Endothelial cell of umbilical vein (primary cell): ENCODE results near the gene ZNF317.

ENCODE experiments used
- CTCF ChIP-seq, 2 donors: IDR thresholded peaks; 1 replicate in 1 of 2; 2 replicates in 1 of 2; pipeline ENCODE4 v1.5.1; 2011; ENCODE audit warnings: low read length in 2 of 2, mild to moderate bottlenecking in 2 of 2, moderate library complexity in 2 of 2, control low read depth in 1 of 2, inconsistent platforms in 1 of 2, low read depth in 1 of 2; ENCODE audit not compliant: insufficient read depth in 1 of 2; ENCODE audit errors: extremely low read depth in 1 of 2
- EZH2 ChIP-seq: IDR thresholded peaks from 2 replicates; pipeline ENCODE4 v1.6.1; 2012; ENCODE audit warnings: borderline replicate concordance, low read depth, mild to moderate bottlenecking, moderate library complexity, low read length, inconsistent platforms; ENCODE audit not compliant: severe bottlenecking
- JUN ChIP-seq: IDR thresholded peaks from 2 replicates; pipeline ENCODE4 v1.6.1; 2011; ENCODE audit warnings: borderline replicate concordance, low read depth; ENCODE audit not compliant: insufficient read length, insufficient read depth
- MAX ChIP-seq: IDR thresholded peaks from 2 replicates; pipeline ENCODE4 v1.6.1; 2011; ENCODE audit not compliant: insufficient read depth, insufficient read length
- MYC ChIP-seq: IDR thresholded peaks from one replicate; pipeline ENCODE4 v1.6.1; 2011; ENCODE audit warnings: mild to moderate bottlenecking, low read depth, low read length
- POLR2A ChIP-seq: IDR thresholded peaks from 2 replicates; pipeline ENCODE4 v1.6.1; 2012; ENCODE audit warnings: low read depth, mild to moderate bottlenecking, control low read depth, low read length
- POLR2AphosphoS5 ChIP-seq: IDR thresholded peaks from 2 replicates; pipeline ENCODE4 v1.6.1; 2012; ENCODE audit warnings: low read depth, mild to moderate bottlenecking, control low read depth, low read length, moderate library complexity; ENCODE audit not compliant: insufficient read depth

DNA sequence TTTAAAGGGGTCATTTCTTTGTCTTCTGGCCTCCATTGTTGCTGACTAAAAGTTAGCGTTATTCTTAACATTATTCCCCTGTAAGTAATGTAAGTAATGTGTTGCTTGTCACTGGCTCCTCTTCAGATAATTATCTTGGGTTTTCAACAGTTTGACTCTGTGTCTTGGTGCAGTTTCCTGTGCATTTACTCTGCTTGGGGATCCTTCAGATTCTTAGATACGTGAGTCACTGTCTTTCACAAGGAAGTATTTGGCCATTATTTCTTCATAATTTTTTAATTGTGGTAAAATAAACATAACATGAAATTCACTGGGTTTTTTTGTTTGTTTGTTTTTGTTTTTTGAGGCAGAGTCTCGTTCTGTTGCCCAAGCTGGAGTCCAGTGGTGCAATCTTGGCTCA lies 25.1 kb downstream of the ZNF317 start:
- TF ChIP-seq JUN (no peak), CTCF (IDR thresholded peaks at IDR 0.05; ENCODE audit: extremely low read depth in 1 of 2, insufficient read depth in 1 of 2, low read depth in 1 of 2, low read length in 2 of 2) (no peak), MYC (no peak), MAX (no peak), EZH2 (no peak), POLR2AphosphoS5 (no peak), POLR2A (no peak)
